Peyer's patch (tissue), 4 donors: ENCODE data around the gene DHRS9. TPM values are rescaled to one million over a fixed set of nuclear protein-coding genes. Genes with fewer than 3 reads are reported as not detected.

Experiments
- DNase-seq, 3 donors: peaks; one replicate each; pipeline ENCODE4 v3.0.0-alpha.2; 2017 to 2019
- H3K27ac ChIP-seq, 4 donors: fragments of 200-600 bp; sonication (generic); one replicate each; pipeline ENCODE4 v1.5.1; 2016 to 2019
- H3K27me3 ChIP-seq, 2 donors: fragments of 200-600 bp; sonication (generic); one replicate each; pipeline ENCODE4 v1.5.1; 2019
- H3K36me3 ChIP-seq, 3 donors: fragments of 200-600 bp; sonication (generic); one replicate each; pipeline ENCODE4 v1.5.1; 2016 to 2019
- H3K4me1 ChIP-seq, 4 donors: fragments of 200-600 bp; sonication (generic); one replicate each; pipeline ENCODE4 v1.5.1; 2016 to 2019
- H3K4me3 ChIP-seq, 4 donors: fragments of 200-600 bp; sonication (generic); 1 replicate in 3 of 4; 2 replicates in 1 of 4; pipeline ENCODE4 v1.5.1; 2016 to 2019; ENCODE audit warnings: mild to moderate bottlenecking in 1 of 4
- H3K9me3 ChIP-seq, 4 donors: fragments of 200-600 bp; sonication (generic); one replicate each; pipeline ENCODE4 v1.5.1; 2016 to 2019; ENCODE audit warnings: mild to moderate bottlenecking in 1 of 4
- POLR2A ChIP-seq, 2 donors: fragments of 450-650 bp; IDR thresholded peaks; one replicate each; pipeline ENCODE4 v1.5.1; 2017; ENCODE audit warnings: antibody characterized with exemption in 2 of 2, mild to moderate bottlenecking in 2 of 2, moderate library complexity in 2 of 2
- total RNA-seq, 4 donors: library from RNA; depleted of rRNA; stranded (reverse); fragments of >200 nt; gene quantifications; one replicate each; pipeline ENCODE4 v1.1.0, GENCODE V29; 2016
- TF ChIP-seq, protein P1 (sequence below), 6 experiments: fragments of 450-650 bp in 4 of 6; fragments of 200-600 bp in 2 of 6; sonication (generic) in 1 of 6; IDR thresholded peaks; one replicate each; pipeline ENCODE4 v1.5.1; 2017 to 2019; ENCODE audit warnings: antibody characterized with exemption in 6 of 6, mild to moderate bottlenecking in 3 of 6, moderate library complexity in 1 of 6

DHRS9 gene
- total RNA-seq, 4 donors from 2014 or later = 5.7 to 10.2 (median 6.6) TPM

DNA sequence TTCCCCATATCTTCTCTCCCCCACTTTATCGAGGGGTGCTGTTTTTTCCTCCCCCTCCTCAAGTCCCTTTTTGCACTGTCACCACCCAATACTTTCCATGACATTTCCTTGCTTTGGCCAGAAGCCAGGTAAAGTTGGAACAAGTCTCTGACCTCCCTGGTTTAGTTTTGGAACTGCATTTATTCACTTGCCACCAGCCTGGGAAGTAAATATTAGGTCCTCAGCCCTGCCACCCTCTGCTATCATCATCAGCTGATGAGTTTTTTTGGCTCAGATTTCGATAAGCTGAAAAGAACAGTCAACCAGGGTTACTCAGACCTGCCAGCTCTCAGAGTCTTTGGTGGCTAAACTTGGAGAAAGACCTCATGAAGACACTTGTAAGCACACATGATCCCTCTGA lies 47.0 kb downstream of the DHRS9 start:
- Histone ChIP-seq H3K36me3 (no peaks in the 10 kb centered on the region), H3K4me1 (no peaks in the 10 kb centered on the region), H3K9me3 (no peaks in the 10 kb centered on the region), H3K27ac (no peak overlapping the region), H3K27me3 (no peaks in the 10 kb centered on the region), H3K4me3 (no peak overlapping the region)
- DNase-seq = no peak
- TF ChIP-seq, protein P1, sequence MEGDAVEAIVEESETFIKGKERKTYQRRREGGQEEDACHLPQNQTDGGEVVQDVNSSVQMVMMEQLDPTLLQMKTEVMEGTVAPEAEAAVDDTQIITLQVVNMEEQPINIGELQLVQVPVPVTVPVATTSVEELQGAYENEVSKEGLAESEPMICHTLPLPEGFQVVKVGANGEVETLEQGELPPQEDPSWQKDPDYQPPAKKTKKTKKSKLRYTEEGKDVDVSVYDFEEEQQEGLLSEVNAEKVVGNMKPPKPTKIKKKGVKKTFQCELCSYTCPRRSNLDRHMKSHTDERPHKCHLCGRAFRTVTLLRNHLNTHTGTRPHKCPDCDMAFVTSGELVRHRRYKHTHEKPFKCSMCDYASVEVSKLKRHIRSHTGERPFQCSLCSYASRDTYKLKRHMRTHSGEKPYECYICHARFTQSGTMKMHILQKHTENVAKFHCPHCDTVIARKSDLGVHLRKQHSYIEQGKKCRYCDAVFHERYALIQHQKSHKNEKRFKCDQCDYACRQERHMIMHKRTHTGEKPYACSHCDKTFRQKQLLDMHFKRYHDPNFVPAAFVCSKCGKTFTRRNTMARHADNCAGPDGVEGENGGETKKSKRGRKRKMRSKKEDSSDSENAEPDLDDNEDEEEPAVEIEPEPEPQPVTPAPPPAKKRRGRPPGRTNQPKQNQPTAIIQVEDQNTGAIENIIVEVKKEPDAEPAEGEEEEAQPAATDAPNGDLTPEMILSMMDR (IDR thresholded peaks at IDR 0.05) = no peak

DNA sequence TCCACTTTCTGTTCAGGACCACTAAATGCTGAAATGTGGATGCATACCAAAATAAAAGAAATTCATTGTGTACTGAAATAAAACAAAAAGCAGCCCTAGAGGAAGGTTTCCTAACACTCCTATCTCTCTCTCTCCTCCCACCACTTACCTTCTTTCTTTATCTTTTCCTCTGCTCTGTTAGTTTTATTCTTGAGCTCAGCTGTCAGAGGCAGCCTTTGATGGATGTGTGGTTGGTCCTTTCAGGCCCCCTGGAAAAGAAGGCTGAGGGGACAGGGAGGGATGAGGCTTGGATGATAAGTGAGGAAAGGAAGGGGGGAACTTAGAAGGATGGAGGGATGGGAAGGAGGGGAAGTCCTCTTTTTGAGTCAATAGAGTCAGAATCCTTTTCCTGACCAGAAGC lies 47.6 kb downstream of the DHRS9 start:
- Histone ChIP-seq H3K27ac (no peak overlapping the region), H3K4me1 (no peaks in the 10 kb centered on the region), H3K4me3 (no peak overlapping the region), H3K36me3 (no peaks in the 10 kb centered on the region), H3K9me3 (no peaks in the 10 kb centered on the region), H3K27me3 (no peaks in the 10 kb centered on the region)
- TF ChIP-seq, protein P1 (IDR thresholded peaks at IDR 0.05) = no peak
- no peak for TF ChIP-seq POLR2A (IDR thresholded peaks at IDR 0.05)
- no peak for DNase-seq

DNA sequence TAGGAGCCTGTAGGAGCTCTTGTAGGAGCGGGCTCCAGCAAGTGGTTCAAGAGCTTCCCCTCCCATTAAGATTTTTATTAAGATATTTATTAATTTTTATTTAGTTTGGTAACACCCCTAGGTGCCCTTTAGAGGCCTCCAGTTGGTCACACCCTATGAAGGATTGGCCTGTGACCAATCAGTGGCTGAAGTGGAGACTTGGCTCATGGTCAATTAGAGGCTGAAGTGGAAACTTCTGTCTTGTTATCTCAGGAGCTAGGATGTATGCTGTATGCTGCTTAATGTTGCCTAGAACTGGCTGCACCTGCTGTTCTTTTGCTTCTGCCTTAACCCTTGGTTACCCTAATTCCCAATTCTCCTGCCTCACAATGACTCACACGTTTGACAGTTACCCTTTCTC lies 48.7 kb downstream of the DHRS9 start:
- no peak for DNase-seq
- no peaks in the 10 kb centered on the region for H3K9me3 ChIP-seq
- H3K4me3 ChIP-seq = no peak overlapping the region
- H3K4me1 ChIP-seq = no peaks in the 10 kb centered on the region
- no peaks in the 10 kb centered on the region for H3K36me3 ChIP-seq
- no peak overlapping the region for H3K27ac ChIP-seq
- no peaks in the 10 kb centered on the region for H3K27me3 ChIP-seq
- no peak for TF ChIP-seq POLR2A (IDR thresholded peaks at IDR 0.05)
- TF ChIP-seq, protein P1 (IDR thresholded peaks at IDR 0.05) = no peak

GRCh38 chr2:169119123-169119760 lies 49.9 kb downstream of the DHRS9 start:
- H3K9me3 ChIP-seq = no peaks in the 10 kb centered on the region
- TF ChIP-seq POLR2A (IDR thresholded peaks at IDR 0.05) = no peak
- TF ChIP-seq, protein P1 (IDR thresholded peaks at IDR 0.05) = no peak
- H3K4me1 ChIP-seq = no peaks in the 10 kb centered on the region
- H3K4me3 ChIP-seq = no peak overlapping the region
- H3K27me3 ChIP-seq = no peaks in the 10 kb centered on the region
- DNase-seq = no peak
- no peaks in the 10 kb centered on the region for H3K36me3 ChIP-seq
- no peak overlapping the region for H3K27ac ChIP-seq

DNA sequence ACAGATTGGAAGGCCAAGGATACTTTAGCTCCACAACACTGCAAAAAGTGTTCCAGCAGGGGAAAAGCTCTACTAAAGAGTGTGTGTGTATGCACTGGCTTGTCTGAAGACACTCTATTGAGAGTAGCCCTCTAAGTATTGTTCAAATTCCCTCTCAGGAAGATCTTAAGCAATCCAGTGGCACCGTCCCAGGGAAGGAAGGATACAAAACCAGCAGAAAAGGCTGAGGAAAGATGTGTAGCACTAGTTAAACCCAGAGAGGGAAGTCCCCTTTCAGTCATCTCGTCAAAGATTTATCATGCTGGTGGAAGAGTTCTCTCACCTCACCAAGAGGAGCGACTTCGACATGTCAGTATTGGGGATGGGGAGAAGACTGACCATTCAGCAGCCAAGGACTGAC lies 50.5 kb downstream of the DHRS9 start:
- DNase-seq = no peak
- H3K9me3 ChIP-seq = no peaks in the 10 kb centered on the region
- no peaks in the 10 kb centered on the region for H3K4me1 ChIP-seq
- H3K27me3 ChIP-seq = no peaks in the 10 kb centered on the region
- no peak overlapping the region for H3K27ac ChIP-seq
- no peak overlapping the region for H3K4me3 ChIP-seq
- H3K36me3 ChIP-seq = no peaks in the 10 kb centered on the region
- no peak for TF ChIP-seq POLR2A (IDR thresholded peaks at IDR 0.05)
- TF ChIP-seq, protein P1 (IDR thresholded peaks at IDR 0.05) = no peak
